GM12892 (cell line): ENCODE measurements around the gene RNFT2.

ENCODE experiments used
- DNase-seq: peaks from one replicate; pipeline ENCODE4 v3.0.0; 2011; ENCODE audit not compliant: insufficient read length
- FAIRE-seq: peaks from 2 replicates; lab custom pipeline; 2011; peaks lifted over from hg19 to GRCh38; lab: Jason Lieb, UNC
- POLR2A ChIP-seq: IDR thresholded peaks from 2 replicates; pipeline ENCODE4 v1.6.1; 2011; ENCODE audit warnings: low read depth, low read length, control low read depth
- POLR2AphosphoS5 ChIP-seq: IDR thresholded peaks from 2 replicates; pipeline ENCODE4 v1.6.1; 2011; ENCODE audit warnings: low read depth, low read length, control low read depth
- TAF1 ChIP-seq: IDR thresholded peaks from 2 replicates; pipeline ENCODE4 v1.6.1; 2011; ENCODE audit warnings: low read depth, mild to moderate bottlenecking, control low read depth, low read length, borderline replicate concordance

RNFT2 gene

GRCh38 chr12:116885491-116885890 lies 147.4 kb downstream of the RNFT2 start:
- DNase-seq (no peak), FAIRE-seq (no peak)
- TF ChIP-seq POLR2A = no peak
- no peak for TF ChIP-seq POLR2AphosphoS5
- no peak for TF ChIP-seq TAF1

GRCh38 chr12:116887244-116887643 lies 149.1 kb downstream of the RNFT2 start:
- TF ChIP-seq TAF1 = no peak
- no peak for TF ChIP-seq POLR2AphosphoS5
- no peak for TF ChIP-seq POLR2A
- DNase-seq (no peak), FAIRE-seq (no peak)

- TF ChIP-seq TAF1 (no peak), POLR2AphosphoS5 (no peak), POLR2A (no peak)
- no peak for FAIRE-seq
- DNase-seq = no peak
Observed at GRCh38 chr12:116887897-116888296, 149.8 kb downstream of the RNFT2 start.

- TF ChIP-seq POLR2A = no peak
- TF ChIP-seq TAF1 = no peak
- no peak for TF ChIP-seq POLR2AphosphoS5
- no peak for DNase-seq
- no peak for FAIRE-seq
Observed at GRCh38 chr12:116890330-116890729, 152.2 kb downstream of the RNFT2 start.

GRCh38 chr12:116891019-116891418 lies 152.9 kb downstream of the RNFT2 start:
- DNase-seq = no peak
- TF ChIP-seq POLR2A = no peak
- no peak for TF ChIP-seq POLR2AphosphoS5
- TF ChIP-seq TAF1 = no peak
- no peak for FAIRE-seq

GRCh38 chr12:116892349-116893140 lies 154.4 kb downstream of the RNFT2 start:
- FAIRE-seq = no peak
- TF ChIP-seq TAF1 = no peak
- no peak for TF ChIP-seq POLR2AphosphoS5
- no peak for TF ChIP-seq POLR2A
- no peak for DNase-seq

- FAIRE-seq = no peak
- no peak for DNase-seq
- no peak for TF ChIP-seq POLR2A
- TF ChIP-seq POLR2AphosphoS5 = no peak
- TF ChIP-seq TAF1 = no peak
Observed at GRCh38 chr12:116894913-116895312, 156.8 kb downstream of the RNFT2 start.

GRCh38 chr12:116896411-116896924 lies 158.4 kb downstream of the RNFT2 start:
- no peak for DNase-seq
- TF ChIP-seq TAF1 = no peak
- no peak for TF ChIP-seq POLR2A
- TF ChIP-seq POLR2AphosphoS5 = no peak

GRCh38 chr12:116897476-116897875 lies 159.4 kb downstream of the RNFT2 start:
- TF ChIP-seq POLR2A (no peak), TAF1 (no peak), POLR2AphosphoS5 (no peak)
- DNase-seq (no peak), FAIRE-seq (no peak)

More at GRCh38 chr12:116896411-116896924, 158.4 kb downstream of the RNFT2 start:
- no peak for FAIRE-seq

- DNase-seq (no peak), FAIRE-seq (no peak)
- TF ChIP-seq POLR2A = no peak
- TF ChIP-seq POLR2AphosphoS5 = no peak
- no peak for TF ChIP-seq TAF1
Observed at GRCh38 chr12:116898669-116899068, 160.6 kb downstream of the RNFT2 start.

GRCh38 chr12:116901612-116902011 lies 163.5 kb downstream of the RNFT2 start:
- DNase-seq (no peak), FAIRE-seq (no peak)
- TF ChIP-seq POLR2A (no peak), TAF1 (no peak), POLR2AphosphoS5 (no peak)
